NCI-H146 treated with DMSO at 0.1 percent for 48 hours (cell line): ENCODE results near the gene PRKAG2.

Experiments used
- DNase-seq: peaks from one replicate; lab custom pipeline; 2025; ENCODE audit not compliant: unreplicated experiment; lab: John Stamatoyannopoulos, UW

Gene PRKAG2

GRCh38 chr7:151507806-151508205 is 369.1 kb downstream of the PRKAG2 start:
- DNase-seq, result no peak

- DNase-seq, result no peak
Observed at GRCh38 chr7:151506901-151507382, 370.0 kb downstream of the PRKAG2 start.
